Thyroid gland (tissue), 4 donors: ENCODE measurements around the gene ASB15.

Experiments
- CTCF ChIP-seq, 6 experiments: fragments of 200-600 bp in 3 of 6; fragments of 450-650 bp in 3 of 6; sonication (generic) in 3 of 6; IDR thresholded peaks; one replicate each; pipeline ENCODE4 v1.5.1; 2016 to 2019; ENCODE audit warnings: antibody characterized with exemption in 6 of 6, mild to moderate bottlenecking in 2 of 6, inconsistent platforms in 1 of 6, moderate library complexity in 1 of 6
- POLR2A ChIP-seq, 2 donors: fragments of 450-650 bp; IDR thresholded peaks; one replicate each; pipeline ENCODE4 v1.6.1; 2017; ENCODE audit warnings: antibody characterized with exemption in 2 of 2, mild to moderate bottlenecking in 2 of 2, moderate library complexity in 1 of 2

- TF ChIP-seq CTCF (IDR thresholded peaks at IDR 0.05) (no peak), POLR2A (IDR thresholded peaks at IDR 0.05) (no peak)
Observed at GRCh38 chr7:123652406-123652805, 50.8 kb downstream of the ASB15 start.
